Aorta (tissue), 5 donors: Measurements from ENCODE around the gene USP19. TPM values are rescaled to one million over a fixed set of nuclear protein-coding genes. Genes with fewer than 3 reads are reported as not detected.

Source experiments
- ATAC-seq: fragments of 200-7000 bp; cut with Tn5 transposase; one replicate; pipeline ENCODE4 v1.9.1; 2022; ENCODE audit warnings: moderate library complexity; ENCODE audit not compliant: low FRiP score
- DNase-seq, 2 donors: peaks; one replicate each; pipeline ENCODE4 v3.0.0-alpha.2; 2020
- H3K27ac ChIP-seq, 2 donors: one replicate each; pipeline ENCODE4 v1.5.1; 2013; ENCODE audit warnings: low read length in 2 of 2, mild to moderate bottlenecking in 2 of 2, moderate library complexity in 2 of 2, control low read depth in 1 of 2, inconsistent platforms in 1 of 2, low read depth in 1 of 2
- H3K27me3 ChIP-seq, 2 donors: one replicate each; pipeline ENCODE4 v1.6.1; 2013; ENCODE audit warnings: control low read depth in 1 of 2, low read length in 1 of 2, mild to moderate bottlenecking in 1 of 2, moderate library complexity in 1 of 2; ENCODE audit not compliant: insufficient read depth in 2 of 2, control insufficient read depth in 1 of 2
- H3K36me3 ChIP-seq, 2 donors: one replicate each; pipeline ENCODE4 v1.6.1; 2013; ENCODE audit warnings: control low read depth in 1 of 2, low read length in 1 of 2, mild to moderate bottlenecking in 1 of 2; ENCODE audit not compliant: insufficient read depth in 2 of 2, control insufficient read depth in 1 of 2
- H3K4me1 ChIP-seq, 2 donors: one replicate each; pipeline ENCODE4 v1.6.1; 2013; ENCODE audit warnings: low read length in 2 of 2, control low read depth in 1 of 2, mild to moderate bottlenecking in 1 of 2, moderate library complexity in 1 of 2; ENCODE audit not compliant: insufficient read depth in 2 of 2, control insufficient read depth in 1 of 2
- H3K4me3 ChIP-seq, 2 donors: one replicate each; pipeline ENCODE4 v1.5.1; 2013; ENCODE audit warnings: low read length in 2 of 2, control low read depth in 1 of 2, mild to moderate bottlenecking in 1 of 2
- H3K9me3 ChIP-seq: one replicate; pipeline ENCODE4 v1.6.1; 2013; ENCODE audit warnings: mild to moderate bottlenecking, low read length; ENCODE audit not compliant: control insufficient read depth
- WGBS, 2 donors: extraction: QIAGEN DNeasy Blood & Tissue Kit; methylation state at CpG; one replicate each; pipeline ENCODE4 v1.1.7; 2013; 5-methylcytosine and 5-hydroxymethylcytosine counted together
- intact Hi-C, 2 donors: fragments of 100-400 bp; cut with DNase I; formaldehyde crosslinking; loops; one replicate each; pipeline versions ENCODE4 v1.14.2 to v1.15.0; 2022
- polyA plus RNA-seq, 2 donors: library from polyadenylated mRNA; stranded (reverse); fragments of 200-250 nt; gene quantifications; one replicate each; pipeline ENCODE4 v1.2.3, GENCODE V29; 2013
- total RNA-seq, 2 donors: library from RNA; stranded (reverse); fragmentation: NEBNext Ultra II Directional; extraction: Animal tissue kit (Norgen Biotek cat#: 25700); gene quantifications; one replicate each; pipeline ENCODE4 v1.2.1, GENCODE V29; 2021
- donor health status: healthy with polysubstance abuse.
- donor health status: Bipolar disorder and iron deficiency.
- donor health status: DM: no; HTN: no; CAD: no.
- donor health status: DM: no; HTN: no; CAD: no.
- donor health status: DM: yes; HTN: yes; CAD: no.

The USP19 gene
- total and polyA plus RNA-seq, 4 donors: 22.7 to 54.8 (median 35.7) TPM

DNA sequence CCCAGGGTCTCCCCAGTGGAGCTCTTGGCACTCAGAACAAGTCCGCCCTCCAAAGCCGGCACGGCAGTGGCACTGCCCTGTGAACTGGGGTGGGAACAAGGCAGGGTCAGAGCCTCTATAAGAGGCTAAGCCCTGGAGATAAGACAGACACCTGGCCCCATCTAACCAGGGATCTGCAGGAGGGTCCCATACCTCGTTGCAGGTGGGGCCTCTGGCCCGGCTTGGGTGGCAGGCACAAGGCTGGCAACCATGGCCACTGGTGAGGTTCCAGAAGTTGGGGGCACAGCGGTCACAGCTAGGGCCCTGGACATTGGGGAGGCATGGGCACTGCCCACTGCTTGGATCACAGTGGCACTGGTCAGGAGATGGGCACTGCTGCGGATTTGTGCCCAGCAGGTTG is 3.6 kb upstream of the USP19 start:
- H3K9me3 ChIP-seq: no peaks in the 10 kb centered on the region
- 82 to 83% methylated on average over 7 of the region's 7 CpGs for WGBS, 2 donors
- no peak for DNase-seq
- H3K36me3 ChIP-seq: peaks cover 0 to 22% of the 10 kb centered on the region in 2 donors
- intact Hi-C loops: no loop called here
- H3K27me3 ChIP-seq: no peaks in the 10 kb centered on the region
- no peak overlapping the region for H3K4me3 ChIP-seq
- H3K4me1 ChIP-seq: peaks cover 0 to 2% of the 10 kb centered on the region in 2 donors
- no peak for ATAC-seq
- no peak overlapping the region for H3K27ac ChIP-seq

DNA sequence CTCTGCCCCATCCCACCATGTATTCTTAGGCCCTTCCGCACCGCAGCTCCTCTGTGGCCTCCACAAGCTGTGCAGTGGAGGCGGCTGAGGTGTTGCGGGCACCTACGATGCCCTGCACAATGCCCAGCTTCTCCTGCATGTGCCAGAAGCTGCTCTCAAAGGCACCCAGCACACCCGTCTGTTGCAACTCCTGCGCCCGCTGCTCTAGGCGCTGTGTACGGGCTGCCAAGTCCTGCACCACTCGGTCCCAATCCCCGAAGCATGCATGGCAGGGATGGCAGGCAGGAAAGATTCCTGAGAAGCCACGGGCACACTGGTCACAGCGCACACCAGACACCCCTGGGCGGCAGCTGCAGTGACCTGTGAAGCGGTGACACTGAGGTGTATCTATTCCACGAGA is 3.1 kb upstream of the USP19 start:
- ATAC-seq (no peak), DNase-seq (no peak)
- Histone ChIP-seq H3K27ac (no peak overlapping the region), H3K9me3 (no peaks in the 10 kb centered on the region), H3K27me3 (no peaks in the 10 kb centered on the region), H3K4me3 (no peak overlapping the region), H3K4me1 (peaks cover 0 to 2% of the 10 kb centered on the region in 2 donors), H3K36me3 (peaks cover 0 to 22% of the 10 kb centered on the region in 2 donors)
- intact Hi-C loops: no loop called here
- 91% methylated on average over 16 to 17 of the region's 17 CpGs for WGBS, 2 donors

DNA sequence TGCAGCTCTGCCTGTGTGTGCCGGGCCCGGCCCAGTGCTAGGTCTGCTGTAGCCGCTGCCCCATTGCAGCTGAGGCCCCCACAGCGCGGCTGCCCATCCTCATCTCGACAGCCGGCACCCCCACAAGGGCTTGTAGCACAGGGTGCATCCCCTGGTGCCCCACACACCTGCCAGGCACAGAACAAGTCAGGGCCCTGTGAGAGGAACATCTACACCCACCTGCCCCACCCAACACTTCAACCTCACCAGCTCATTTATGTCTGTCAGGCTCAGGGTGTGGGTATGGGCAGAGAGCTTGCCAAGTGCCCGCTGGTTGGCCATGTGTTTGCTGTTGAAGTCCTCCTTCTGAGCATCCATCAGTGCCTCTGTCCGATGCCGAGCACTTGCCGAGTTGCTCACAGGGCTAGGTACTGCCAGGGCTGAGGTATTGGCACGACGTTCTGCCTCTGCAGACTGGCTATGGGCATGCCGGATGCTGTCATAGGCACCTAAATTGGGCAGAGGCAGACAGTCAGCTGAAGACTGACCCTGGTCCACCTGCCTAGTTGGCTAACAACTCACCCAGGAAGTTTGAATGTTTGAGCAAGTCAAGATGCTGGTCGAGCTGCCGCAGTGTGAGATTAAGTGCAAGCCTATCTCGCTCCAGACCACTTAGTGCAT is 2.4 kb upstream of the USP19 start:
- DNase-seq: no peak
- WGBS, 2 donors: 87 to 88% methylated on average over 17 of the region's 17 CpGs
- intact Hi-C loops: no loop called here

DNA sequence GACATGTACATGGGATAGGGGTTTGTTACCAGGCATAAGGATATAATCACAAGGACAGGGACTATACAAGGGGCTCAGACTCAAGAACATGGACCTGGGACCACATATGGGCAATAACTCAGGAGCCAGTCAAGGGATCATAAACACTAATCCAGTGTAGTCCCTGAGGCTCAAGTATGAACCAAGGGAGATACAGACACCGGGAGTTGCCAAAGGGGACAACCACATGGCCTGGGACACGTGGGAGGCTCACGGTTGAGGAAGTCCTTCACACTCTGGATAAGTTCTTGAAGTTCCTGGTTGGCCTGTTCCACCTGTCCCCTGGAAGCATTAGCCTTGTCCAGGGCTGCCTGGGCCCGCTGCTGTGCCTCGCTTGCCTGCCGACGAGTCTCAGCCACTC is 1.8 kb upstream of the USP19 start:
- H3K9me3 ChIP-seq: no peaks in the 10 kb centered on the region
- intact Hi-C loops: no loop called here
- 82 to 86% methylated on average over 7 of the region's 7 CpGs for WGBS, 2 donors
- no peak overlapping the region for H3K4me3 ChIP-seq
- H3K4me1 ChIP-seq: peaks cover 0 to 2% of the 10 kb centered on the region in 2 donors
- ATAC-seq: no peak
- H3K27ac ChIP-seq: no peak overlapping the region
- peaks cover 0 to 26% of the 10 kb centered on the region in 2 donors for H3K36me3 ChIP-seq
- DNase-seq: no peak
- H3K27me3 ChIP-seq: no peaks in the 10 kb centered on the region

More for the DNA sequence above, 2.4 kb upstream of the USP19 start:
- no peak for ATAC-seq
- peaks cover 0 to 22% of the 10 kb centered on the region in 2 donors for H3K36me3 ChIP-seq
- H3K27ac ChIP-seq: no peak overlapping the region
- no peaks in the 10 kb centered on the region for H3K27me3 ChIP-seq
- H3K4me3 ChIP-seq: no peak overlapping the region
- peaks cover 0 to 2% of the 10 kb centered on the region in 2 donors for H3K4me1 ChIP-seq
- no peaks in the 10 kb centered on the region for H3K9me3 ChIP-seq

DNA sequence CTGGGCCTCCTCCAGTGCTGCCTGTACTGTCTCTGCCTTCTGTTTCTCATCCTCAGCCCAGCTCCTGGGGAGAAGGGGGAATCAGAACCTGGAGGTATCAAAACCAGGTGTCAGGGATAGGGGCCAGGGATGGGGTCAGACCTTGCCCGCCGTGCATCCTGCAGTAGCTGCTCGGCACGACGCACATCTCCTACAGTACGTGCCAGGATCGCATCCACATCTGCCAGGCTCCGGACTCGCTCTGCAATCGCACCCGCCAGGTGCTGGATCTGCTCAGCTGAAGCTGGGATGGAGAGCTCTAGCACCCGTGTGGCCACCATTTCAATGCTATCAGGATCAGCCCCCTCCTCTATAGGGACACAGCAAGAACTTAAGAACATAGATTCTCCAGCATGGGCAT is 1.4 kb upstream of the USP19 start:
- Histone ChIP-seq H3K9me3 (no peaks in the 10 kb centered on the region), H3K27me3 (no peaks in the 10 kb centered on the region), H3K36me3 (peaks cover 0 to 29% of the 10 kb centered on the region in 2 donors), H3K4me3 (no peak overlapping the region), H3K4me1 (peaks cover 0 to 2% of the 10 kb centered on the region in 2 donors), H3K27ac (no peak overlapping the region)
- ATAC-seq: no peak
- 86 to 90% methylated on average over 12 of the region's 12 CpGs for WGBS, 2 donors
- no peak for DNase-seq
- intact Hi-C loops: no loop called here

DNA sequence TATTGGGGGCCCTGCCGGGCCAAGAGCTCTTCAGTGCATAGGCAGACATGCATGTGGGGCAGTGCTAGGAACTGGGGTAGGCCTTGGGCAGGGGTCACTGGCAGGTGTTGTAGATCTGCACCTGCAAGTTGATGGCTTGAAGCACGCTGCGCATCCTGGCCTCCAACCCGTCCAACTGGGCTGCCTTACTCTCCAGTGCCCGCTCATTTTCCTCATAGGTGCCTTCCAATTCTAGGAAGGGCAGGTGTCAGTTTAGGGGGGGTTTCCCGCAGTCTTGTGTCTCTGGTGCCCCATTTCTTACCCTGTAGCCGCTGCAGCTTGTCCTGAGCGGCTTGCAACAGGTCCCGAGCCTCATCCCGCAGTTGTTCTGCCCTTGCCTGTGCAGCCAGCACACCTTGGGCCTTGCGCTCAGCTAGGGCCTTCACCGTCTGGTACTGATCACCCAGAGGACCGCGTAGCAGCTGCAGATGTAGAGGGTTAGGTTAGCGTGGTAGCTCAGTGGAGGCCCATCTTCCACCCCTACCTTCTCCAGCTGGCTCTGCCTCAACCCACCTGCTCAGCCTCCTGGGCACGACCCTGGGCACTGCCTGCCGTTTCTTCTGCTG is 611 bp upstream of the USP19 start:
- intact Hi-C loops: no loop called here
- Histone ChIP-seq H3K27me3 (no peaks in the 10 kb centered on the region), H3K4me3 (no peak overlapping the region), H3K27ac (peak overlapping the region in 1 of 2 donors; percentile 58), H3K36me3 (peaks cover 0 to 29% of the 10 kb centered on the region in 2 donors), H3K4me1 (peaks cover 0 to 2% of the 10 kb centered on the region in 2 donors), H3K9me3 (no peaks in the 10 kb centered on the region)
- DNase-seq (no peak), ATAC-seq (no peak)
- WGBS, 2 donors: 73 to 74% methylated on average over 16 to 17 of the region's 17 CpGs

DNA sequence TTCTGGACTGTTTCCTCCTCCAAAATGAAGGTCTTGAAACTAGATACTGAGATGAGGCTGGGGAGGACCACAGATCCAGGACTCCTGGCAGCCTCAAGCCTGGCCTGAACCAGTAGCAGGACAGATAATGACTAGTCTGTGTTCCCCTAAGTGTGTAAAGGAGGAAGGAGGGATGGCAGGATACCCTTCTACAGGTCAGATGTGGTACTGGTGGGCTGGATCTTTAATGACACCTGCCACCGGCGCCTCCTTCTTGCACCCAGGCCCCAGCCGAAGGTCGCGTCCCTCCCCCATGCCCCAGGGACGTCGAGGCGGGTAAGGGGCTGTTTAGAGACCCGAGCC is 556 bp downstream of the USP19 start:
- WGBS, 2 donors: 1% methylated on average over 9 of the region's 9 CpGs
- DNase-seq (no peak), ATAC-seq (no peak)
- Histone ChIP-seq H3K27me3 (no peaks in the 10 kb centered on the region), H3K9me3 (no peaks in the 10 kb centered on the region), H3K27ac (peak overlapping the region; percentile 47 to 82), H3K4me1 (peaks cover 0 to 2% of the 10 kb centered on the region in 2 donors), H3K4me3 (peak overlapping the region; percentile 56 to 80), H3K36me3 (peaks cover 0 to 29% of the 10 kb centered on the region in 2 donors)
- intact Hi-C loops: no loop called here

DNA sequence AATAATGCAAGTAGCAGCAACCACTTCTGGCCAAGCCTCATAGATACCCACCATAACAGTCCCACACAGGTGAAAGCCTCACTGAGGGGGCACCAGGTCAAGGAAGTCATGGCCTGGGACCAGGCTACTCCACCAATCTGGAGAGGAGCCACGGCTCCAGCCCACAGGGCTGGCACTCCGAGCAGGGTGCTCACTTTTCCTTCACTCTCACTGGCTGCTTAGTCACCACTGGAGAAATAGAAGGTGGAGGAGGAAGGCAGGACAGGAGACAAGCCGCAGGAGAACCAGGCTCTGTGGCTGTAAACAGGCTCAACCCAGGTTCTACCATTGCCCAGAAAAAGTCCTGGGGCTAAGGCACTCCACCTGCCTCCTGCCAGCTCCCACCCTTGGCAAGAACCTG is 1.2 kb downstream of the USP19 start:
- no peak overlapping the region for H3K4me3 ChIP-seq
- 9 to 13% methylated on average over 3 of the region's 3 CpGs for WGBS, 2 donors
- intact Hi-C loops: no loop called here

DNA sequence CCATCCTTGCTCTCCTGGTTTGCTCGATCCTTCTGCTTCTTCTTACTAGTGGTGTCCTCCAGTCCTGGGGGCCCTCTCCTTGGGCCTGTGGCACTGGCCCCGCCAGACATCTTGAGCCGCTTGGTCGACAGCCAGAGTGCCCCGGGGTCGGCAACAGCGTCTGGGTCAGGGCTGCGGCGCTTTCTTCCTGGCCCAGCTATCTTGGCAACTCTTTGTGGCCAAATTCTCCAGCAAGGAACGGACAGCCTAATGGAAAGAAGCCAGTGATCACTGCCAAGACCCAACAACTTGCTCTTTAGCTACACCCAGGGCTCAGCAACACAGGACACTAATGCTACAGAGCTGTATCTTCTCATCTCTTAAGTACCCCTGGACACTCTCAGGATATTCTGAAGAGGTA is 1.6 kb downstream of the USP19 start:
- Histone ChIP-seq H3K27ac (peak overlapping the region in 1 of 2 donors; percentile 41), H3K27me3 (no peaks in the 10 kb centered on the region), H3K9me3 (no peaks in the 10 kb centered on the region), H3K4me3 (no peak overlapping the region), H3K36me3 (peaks cover 2 to 22% of the 10 kb centered on the region in 2 donors), H3K4me1 (peaks cover 0 to 2% of the 10 kb centered on the region in 2 donors)
- ATAC-seq: no peak
- intact Hi-C loops: no loop called here
- WGBS, 2 donors: 9 to 17% methylated on average over 10 of the region's 10 CpGs
- no peak for DNase-seq

More for the DNA sequence above, 1.2 kb downstream of the USP19 start:
- DNase-seq (no peak), ATAC-seq (no peak)
- H3K4me1 ChIP-seq: peaks cover 0 to 2% of the 10 kb centered on the region in 2 donors
- H3K36me3 ChIP-seq: peaks cover 0 to 24% of the 10 kb centered on the region in 2 donors
- H3K27me3 ChIP-seq: no peaks in the 10 kb centered on the region
- H3K27ac ChIP-seq: peak overlapping the region in 1 of 2 donors; percentile 82
- no peaks in the 10 kb centered on the region for H3K9me3 ChIP-seq
